Breast epithelium (tissue), 4 donors: ENCODE data around the gene C6orf47. TPM values are rescaled to one million over a fixed set of nuclear protein-coding genes. Genes with fewer than 3 reads are reported as not detected.

Experiments used
- DNase-seq, 2 donors: peaks; one replicate each; pipeline ENCODE4 v3.0.0-alpha.2; 2019; ENCODE audit warnings: low spot score in 2 of 2
- H3K27ac ChIP-seq, 2 donors: fragments of 200-600 bp; sonication (generic) in 1 of 2; one replicate each; pipeline ENCODE4 v1.5.1; 2016 to 2019; ENCODE audit warnings: mild to moderate bottlenecking in 1 of 2
- H3K27me3 ChIP-seq, 2 donors: fragments of 200-600 bp; sonication (generic) in 1 of 2; one replicate each; pipeline versions ENCODE4 v1.5.1 to v1.6.0; 2017 to 2019; ENCODE audit warnings: control low read depth in 1 of 2, mild to moderate bottlenecking in 1 of 2
- H3K36me3 ChIP-seq: fragments of 200-600 bp; one replicate; pipeline ENCODE4 v1.5.1; 2019
- H3K4me1 ChIP-seq, 2 donors: fragments of 200-600 bp; sonication (generic); one replicate each; pipeline ENCODE4 v1.5.1; 2016 to 2019; ENCODE audit warnings: control low read depth in 1 of 2
- H3K4me3 ChIP-seq, 3 donors: fragments of 200-600 bp; sonication (generic); 1 replicate in 2 of 3; 2 replicates in 1 of 3; pipeline ENCODE4 v1.5.1; 2016 to 2019; ENCODE audit warnings: mild to moderate bottlenecking in 3 of 3, moderate library complexity in 2 of 3
- H3K9me3 ChIP-seq, 2 donors: fragments of 200-600 bp; sonication (generic) in 1 of 2; one replicate each; pipeline ENCODE4 v1.5.1; 2016 to 2019; ENCODE audit warnings: control low read depth in 1 of 2
- POLR2A ChIP-seq: fragments of 450-650 bp; IDR thresholded peaks from one replicate; pipeline ENCODE4 v1.6.1; 2016; ENCODE audit warnings: antibody characterized with exemption, mild to moderate bottlenecking, moderate library complexity
- POLR2AphosphoS5 ChIP-seq, 3 donors: sonication (generic); formaldehyde crosslinking; IDR thresholded peaks; one replicate each; pipeline ENCODE4 v1.6.1; 2017; ENCODE audit warnings: antibody characterized with exemption in 3 of 3
- intact Hi-C: fragments of 100-400 bp; cut with DNase I; formaldehyde crosslinking; loops from one replicate; pipeline ENCODE4 v1.15.1; 2023; ENCODE audit warnings: low total_unique reads
- total RNA-seq, 3 donors: library from RNA; depleted of rRNA; stranded (reverse); fragments of >200 nt; gene quantifications; one replicate each; pipeline ENCODE4 v1.1.0, GENCODE V29; 2016
- TF ChIP-seq, protein P1 (sequence below), 3 donors: fragments of 450-650 bp; IDR thresholded peaks; one replicate each; pipeline ENCODE4 v1.5.1; 2016 to 2017; ENCODE audit warnings: antibody characterized with exemption in 3 of 3, mild to moderate bottlenecking in 3 of 3, moderate library complexity in 3 of 3

Gene C6orf47
- total RNA-seq, 3 donors from 2014 or later, result 20.3 to 27.4 (median 24.8) TPM

- TF ChIP-seq POLR2AphosphoS5 (IDR thresholded peaks at IDR 0.05) (no peak), POLR2A (no peak)
- TF ChIP-seq, protein P1, sequence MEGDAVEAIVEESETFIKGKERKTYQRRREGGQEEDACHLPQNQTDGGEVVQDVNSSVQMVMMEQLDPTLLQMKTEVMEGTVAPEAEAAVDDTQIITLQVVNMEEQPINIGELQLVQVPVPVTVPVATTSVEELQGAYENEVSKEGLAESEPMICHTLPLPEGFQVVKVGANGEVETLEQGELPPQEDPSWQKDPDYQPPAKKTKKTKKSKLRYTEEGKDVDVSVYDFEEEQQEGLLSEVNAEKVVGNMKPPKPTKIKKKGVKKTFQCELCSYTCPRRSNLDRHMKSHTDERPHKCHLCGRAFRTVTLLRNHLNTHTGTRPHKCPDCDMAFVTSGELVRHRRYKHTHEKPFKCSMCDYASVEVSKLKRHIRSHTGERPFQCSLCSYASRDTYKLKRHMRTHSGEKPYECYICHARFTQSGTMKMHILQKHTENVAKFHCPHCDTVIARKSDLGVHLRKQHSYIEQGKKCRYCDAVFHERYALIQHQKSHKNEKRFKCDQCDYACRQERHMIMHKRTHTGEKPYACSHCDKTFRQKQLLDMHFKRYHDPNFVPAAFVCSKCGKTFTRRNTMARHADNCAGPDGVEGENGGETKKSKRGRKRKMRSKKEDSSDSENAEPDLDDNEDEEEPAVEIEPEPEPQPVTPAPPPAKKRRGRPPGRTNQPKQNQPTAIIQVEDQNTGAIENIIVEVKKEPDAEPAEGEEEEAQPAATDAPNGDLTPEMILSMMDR (IDR thresholded peaks at IDR 0.05), result no peak
- no peaks in the 10 kb centered on the region for H3K36me3 ChIP-seq
- no peaks in the 10 kb centered on the region for H3K27me3 ChIP-seq
- H3K4me3 ChIP-seq, result no peak overlapping the region
- intact Hi-C loops, result no loop called here
- no peak for DNase-seq
- no peaks in the 10 kb centered on the region for H3K4me1 ChIP-seq
- H3K27ac ChIP-seq, result no peak overlapping the region
- H3K9me3 ChIP-seq, result no peaks in the 10 kb centered on the region
Observed at GRCh38 chr6:31614075-31614619, 46.4 kb downstream of the C6orf47 start.

GRCh38 chr6:31610968-31611367 is 49.6 kb downstream of the C6orf47 start:
- TF ChIP-seq, protein P1 (IDR thresholded peaks at IDR 0.05), result no peak
- TF ChIP-seq POLR2AphosphoS5 (IDR thresholded peaks at IDR 0.05) (no peak), POLR2A (no peak)
- H3K36me3 ChIP-seq, result no peaks in the 10 kb centered on the region
- no peaks in the 10 kb centered on the region for H3K9me3 ChIP-seq
- H3K4me3 ChIP-seq, result no peak overlapping the region
- H3K27me3 ChIP-seq, result no peaks in the 10 kb centered on the region
- H3K4me1 ChIP-seq, result no peaks in the 10 kb centered on the region
- H3K27ac ChIP-seq, result peak overlapping the region in 1 of 2 donors; percentile 7
- DNase-seq, result no peak
- intact Hi-C loops, result no loop called here

DNA sequence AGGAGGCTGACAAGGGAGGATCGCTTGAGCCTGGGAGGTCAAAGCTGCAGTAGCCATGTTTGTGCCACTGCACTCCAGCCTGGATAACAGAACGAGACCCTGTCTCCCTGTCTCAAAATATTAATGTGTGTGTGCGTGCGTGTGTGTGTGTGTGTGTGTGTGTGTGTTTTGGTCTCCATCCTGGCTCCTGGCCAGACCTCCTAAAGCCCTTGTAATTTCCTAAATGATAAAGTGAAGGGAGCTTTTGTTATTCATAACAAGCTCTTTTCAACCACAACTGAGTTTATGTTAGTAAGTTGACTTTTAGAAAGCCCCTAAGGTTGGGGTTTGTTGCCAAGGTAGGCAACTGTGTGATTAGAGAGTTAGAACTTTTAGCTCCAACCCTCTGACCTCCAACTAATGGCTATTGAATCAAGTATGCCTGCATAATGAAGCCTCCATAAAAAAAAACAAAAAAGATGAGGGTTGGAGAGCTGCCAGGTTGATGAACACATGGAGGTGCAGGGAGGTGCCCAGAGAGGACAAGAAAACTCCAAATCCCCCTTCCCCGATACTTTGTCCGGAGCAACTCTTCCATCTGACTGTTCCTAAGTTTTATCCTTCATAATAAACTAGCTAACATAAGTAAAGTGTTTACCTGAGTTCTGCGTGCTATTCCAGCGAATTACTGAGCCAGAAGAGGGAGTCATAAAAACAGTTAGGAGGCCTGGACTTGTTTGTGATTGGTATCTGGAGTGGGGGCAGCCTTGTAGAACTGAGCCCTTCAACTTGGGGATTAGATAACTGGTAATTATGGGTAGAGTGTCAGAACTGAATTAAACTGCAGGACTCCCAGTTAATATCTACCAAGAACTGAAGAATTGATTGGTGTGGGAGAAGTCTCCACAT is 50.8 kb downstream of the C6orf47 start:
- TF ChIP-seq POLR2AphosphoS5 (IDR thresholded peaks at IDR 0.05) (no peak), POLR2A (no peak)
- TF ChIP-seq, protein P1 (IDR thresholded peaks at IDR 0.05), result no peak
- H3K36me3 ChIP-seq, result no peaks in the 10 kb centered on the region
- intact Hi-C loops, result no loop called here

More for the DNA sequence above, 50.8 kb downstream of the C6orf47 start:
- DNase-seq, result no peak
- Histone ChIP-seq H3K9me3 (no peaks in the 10 kb centered on the region), H3K4me1 (no peaks in the 10 kb centered on the region), H3K27ac (no peak overlapping the region), H3K4me3 (no peak overlapping the region), H3K27me3 (no peaks in the 10 kb centered on the region)

Other genes starting within 250 kb of the C6orf47 start
- gene MICB, start 162.6 kb downstream of the C6orf47 start, total RNA-seq, result 1 to 10 TPM; 2.9 to 4.6 (median 4.0) TPM
- gene MCCD1, start 131.8 kb downstream of the C6orf47 start, total RNA-seq, result not detected
- gene DDX39B, start 118.8 kb downstream of the C6orf47 start, total RNA-seq, result 100 to 1,000 TPM; 315 to 336 (median 334) TPM
- 1 to 10 TPM in 2 of 3 donors, under 1 TPM in 1; 0.44 to 1.8 (median 1.6) TPM for gene ATP6V1G2, start 114.2 kb downstream of the C6orf47 start, total RNA-seq
- 10 to 100 TPM; 22.3 to 34.7 (median 26.5) TPM for gene NFKBIL1, start 113.2 kb downstream of the C6orf47 start, total RNA-seq
- under 1 TPM in 1 of 3 donors, not detected in 2; 0.29 TPM for gene LTA, start 88.5 kb downstream of the C6orf47 start, total RNA-seq
- under 1 TPM in 2 of 3 donors, not detected in 1; 0.33 to 0.73 TPM for gene TNF, start 85.2 kb downstream of the C6orf47 start, total RNA-seq
- gene LTB, start 78.4 kb downstream of the C6orf47 start, total RNA-seq, result 1 to 10 TPM in 1 of 3 donors, under 1 TPM in 1, not detected in 1; 0.96 to 1.0 TPM
- 10 to 100 TPM in 1 of 3 donors, 1 to 10 TPM in 2; 8.8 to 10.7 (median 9.8) TPM for gene LST1, start 74.5 kb downstream of the C6orf47 start, total RNA-seq
- gene NCR3, start 67.8 kb downstream of the C6orf47 start, total RNA-seq, result not detected
- gene AIF1, start 45.5 kb downstream of the C6orf47 start, total RNA-seq, result 10 to 100 TPM; 26.9 to 54.1 (median 28.2) TPM
- gene PRRC2A, start 40.1 kb downstream of the C6orf47 start, total RNA-seq, result 10 to 100 TPM; 42.7 to 57.2 (median 57.0) TPM
- gene BAG6, start 8.1 kb downstream of the C6orf47 start, total RNA-seq, result 100 to 1,000 TPM; 154 to 170 (median 157) TPM
- 1 to 10 TPM; 1.3 to 4.8 (median 4.6) TPM for gene APOM, start 4.9 kb downstream of the C6orf47 start, total RNA-seq
- gene GPANK1, start 4.2 kb upstream of the C6orf47 start, total RNA-seq, result 10 to 100 TPM; 16.2 to 22.2 (median 20.0) TPM
- gene CSNK2B, start 5.3 kb upstream of the C6orf47 start, total RNA-seq, result 100 to 1,000 TPM; 135 to 180 (median 178) TPM
- 10 to 100 TPM in 1 of 3 donors, 1 to 10 TPM in 2; 6.2 to 12.7 (median 8.5) TPM for gene LY6G5B, start 9.2 kb upstream of the C6orf47 start, total RNA-seq
- gene LY6G5C, start 20.3 kb upstream of the C6orf47 start, total RNA-seq, result 1 to 10 TPM in 1 of 3 donors, under 1 TPM in 2; 0.33 to 1.9 (median 0.64) TPM
- 10 to 100 TPM; 42.6 to 62.6 (median 50.5) TPM for gene ABHD16A, start 42.5 kb upstream of the C6orf47 start, total RNA-seq
- gene LY6G6F, start 46.1 kb upstream of the C6orf47 start, total RNA-seq, result not detected
- not detected for gene LY6G6D, start 54.6 kb upstream of the C6orf47 start, total RNA-seq
- not detected for gene LY6G6C, start 61.0 kb upstream of the C6orf47 start, total RNA-seq
- gene MPIG6B, start 62.6 kb upstream of the C6orf47 start, total RNA-seq, result under 1 TPM in 1 of 3 donors, not detected in 2; 0.16 TPM
- 100 to 1,000 TPM in 2 of 3 donors, 10 to 100 TPM in 1; 100.0 to 212 (median 115) TPM for gene DDAH2, start 68.5 kb upstream of the C6orf47 start, total RNA-seq
- gene CLIC1, start 75.8 kb upstream of the C6orf47 start, total RNA-seq, result 100 to 1,000 TPM; 266 to 325 (median 318) TPM
- gene MSH5, start 79.2 kb upstream of the C6orf47 start, total RNA-seq, result 10 to 100 TPM in 1 of 3 donors, 1 to 10 TPM in 2; 7.9 to 13.4 (median 8.0) TPM
- gene SAPCD1, start 101.9 kb upstream of the C6orf47 start, total RNA-seq, result 1 to 10 TPM in 2 of 3 donors, not detected in 1; 1.6 to 2.0 TPM
- gene VWA7, start 116.5 kb upstream of the C6orf47 start, total RNA-seq, result 1 to 10 TPM in 1 of 3 donors, under 1 TPM in 1, not detected in 1; under 0.01 to 1.6 TPM
- gene VARS1, start 135.0 kb upstream of the C6orf47 start, total RNA-seq, result 10 to 100 TPM; 19.2 to 35.4 (median 26.2) TPM
- gene LSM2, start 146.2 kb upstream of the C6orf47 start, total RNA-seq, result 10 to 100 TPM; 28.7 to 39.7 (median 32.6) TPM
- 1 to 10 TPM; 1.3 to 1.9 (median 1.6) TPM for gene HSPA1L, start 154.5 kb upstream of the C6orf47 start, total RNA-seq
- gene HSPA1A, start 154.8 kb upstream of the C6orf47 start, total RNA-seq, result 100 to 1,000 TPM; 136 to 459 (median 202) TPM
- 100 to 1,000 TPM; 113 to 376 (median 232) TPM for gene HSPA1B, start 167.0 kb upstream of the C6orf47 start, total RNA-seq
- gene NEU1, start 202.0 kb upstream of the C6orf47 start, total RNA-seq, result 10 to 100 TPM; 44.6 to 57.3 (median 48.9) TPM
- gene SLC44A4, start 218.2 kb upstream of the C6orf47 start, total RNA-seq, result 10 to 100 TPM in 2 of 3 donors, under 1 TPM in 1; 0.32 to 35.4 (median 10.5) TPM
- 10 to 100 TPM; 34.6 to 37.5 (median 37.0) TPM for gene EHMT2, start 236.9 kb upstream of the C6orf47 start, total RNA-seq
- gene ZBTB12, start 241.3 kb upstream of the C6orf47 start, total RNA-seq, result 1 to 10 TPM in 2 of 3 donors, under 1 TPM in 1; 0.64 to 3.3 (median 1.9) TPM